ENCODE data around the gene CMTM5. TPM values are rescaled to one million over a fixed set of nuclear protein-coding genes. Genes with fewer than 3 reads are reported as not detected.
A peak's percentile ranks its signal among the peaks of the same experiment; 100 is the strongest.
"Not testable (repeated sequence)": the region's sequence is repeated elsewhere in the genome, so short reads cannot be mapped to it uniquely, and the experiment has no call there.

Gene CMTM5
- total and polyA plus RNA-seq, 5 donors: 0.36 to 13.9 (median 1.3) TPM

GRCh38 chr14:23380197-23380914 is 3.5 kb downstream of the CMTM5 start:
- H3K4me3 ChIP-seq (ENCODE audit: low read length): no peak overlapping the region
- whole genome bisulfite sequencing: 29% methylated on average over 16 of the region's 16 CpGs
- no peaks in the 10 kb centered on the region for H3K27me3 ChIP-seq (ENCODE audit: control insufficient read depth, insufficient read depth)
- H3K27ac ChIP-seq (ENCODE audit: low read length): peak overlapping the region; percentile 6
- intact Hi-C loops (cut with DNase I): loop anchor here in 1 of 4 donors (5.0 kb wide), 1 partner anchor 53 kb away; no protein-coding TSS in a partner anchor
- H3K4me1 ChIP-seq (ENCODE audit: control insufficient read depth, insufficient read depth, low read length): no peaks in the 10 kb centered on the region
- ATAC-seq: peak; percentile 2 to 6
- peak; percentile 42 to 80 (median 74) for DNase-seq
- no peaks in the 10 kb centered on the region for H3K9me3 ChIP-seq (ENCODE audit: control insufficient read depth, low read length)

GRCh38 chr14:23380976-23381375 is 4.1 kb downstream of the CMTM5 start:
- intact Hi-C loops (cut with DNase I): loop anchor here in 1 of 4 donors (5.0 kb wide), 1 partner anchor 54 kb away; no protein-coding TSS in a partner anchor
- 70% methylated on average over 4 of the region's 4 CpGs for WGBS
- H3K4me1 ChIP-seq (ENCODE audit: control insufficient read depth, insufficient read depth, low read length): no peaks in the 10 kb centered on the region
- no peak overlapping the region for H3K4me3 ChIP-seq (ENCODE audit: low read length)
- DNase-seq (peak in 1 of 3 donors; percentile 40), ATAC-seq (no peak)
- H3K27me3 ChIP-seq (ENCODE audit: control insufficient read depth, insufficient read depth): no peaks in the 10 kb centered on the region
- no peaks in the 10 kb centered on the region for H3K9me3 ChIP-seq (ENCODE audit: control insufficient read depth, low read length)
- peak overlapping the region; percentile 15 for H3K27ac ChIP-seq (ENCODE audit: low read length)

- H3K4me3 ChIP-seq (ENCODE audit: low read length): no peak overlapping the region
- intact Hi-C loops (cut with DNase I): loop anchor here in 1 of 4 donors (5.0 kb wide), 1 partner anchor 55 kb away; no protein-coding TSS in a partner anchor
- no peaks in the 10 kb centered on the region for H3K27me3 ChIP-seq (ENCODE audit: control insufficient read depth, insufficient read depth)
- WGBS: 37% methylated on average over 3 of the region's 3 CpGs
- peak overlapping the region; percentile 2 for H3K27ac ChIP-seq (ENCODE audit: low read length)
- no peak for ATAC-seq
- H3K9me3 ChIP-seq (ENCODE audit: control insufficient read depth, low read length): no peaks in the 10 kb centered on the region
- peak in 2 of 3 donors; percentile 25 to 47 for DNase-seq
- H3K4me1 ChIP-seq (ENCODE audit: control insufficient read depth, insufficient read depth, low read length): no peaks in the 10 kb centered on the region
Observed at GRCh38 chr14:23381871-23382270, 5.0 kb downstream of the CMTM5 start.

- no peaks in the 10 kb centered on the region for H3K4me1 ChIP-seq (ENCODE audit: control insufficient read depth, insufficient read depth, low read length)
- intact Hi-C loops (cut with DNase I): loop anchor here in 1 of 4 donors (5.0 kb wide), 1 partner anchor 55 kb away; no protein-coding TSS in a partner anchor
- no peaks in the 10 kb centered on the region for H3K9me3 ChIP-seq (ENCODE audit: control insufficient read depth, low read length)
- H3K27me3 ChIP-seq (ENCODE audit: control insufficient read depth, insufficient read depth): no peaks in the 10 kb centered on the region
- no peak overlapping the region for H3K4me3 ChIP-seq (ENCODE audit: low read length)
- peak overlapping the region; percentile 2 for H3K27ac ChIP-seq (ENCODE audit: low read length)
- WGBS: 86% methylated on average over 6 of the region's 6 CpGs
- DNase-seq (peak in 2 of 3 donors; percentile 57 to 65), ATAC-seq (no peak)
Observed at GRCh38 chr14:23382276-23382675, 5.4 kb downstream of the CMTM5 start.

- ATAC-seq: no peak
- Histone ChIP-seq H3K27ac (ENCODE audit: low read length) (peak overlapping the region; percentile 41), H3K4me3 (ENCODE audit: low read length) (no peak overlapping the region), H3K27me3 (ENCODE audit: control insufficient read depth, insufficient read depth) (no peaks in the 10 kb centered on the region), H3K9me3 (ENCODE audit: control insufficient read depth, low read length) (no peaks in the 10 kb centered on the region), H3K4me1 (ENCODE audit: control insufficient read depth, insufficient read depth, low read length) (no peaks in the 10 kb centered on the region)
- DNase-seq: peak in 2 of 3 donors; percentile 32 to 33
- intact Hi-C loops (cut with DNase I): loop anchor here in 1 of 4 donors (5.0 kb wide), 1 partner anchor 56 kb away; no protein-coding TSS in a partner anchor
- WGBS: 65% methylated on average over 10 of the region's 10 CpGs
Observed at GRCh38 chr14:23382731-23383440, 6.0 kb downstream of the CMTM5 start.

- intact Hi-C loops (cut with DNase I): loop anchor here in 1 of 4 donors (5.0 kb wide), 1 partner anchor 57 kb away; no protein-coding TSS in a partner anchor
- WGBS: 74% methylated on average over 29 of the region's 29 CpGs
- no peak for ATAC-seq
Observed at GRCh38 chr14:23384364-23385080, 7.7 kb downstream of the CMTM5 start.

GRCh38 chr14:23385244-23385641 is 8.4 kb downstream of the CMTM5 start:
- Histone ChIP-seq H3K27ac (ENCODE audit: low read length) (no peak overlapping the region), H3K27me3 (ENCODE audit: control insufficient read depth, insufficient read depth) (no peaks in the 10 kb centered on the region), H3K9me3 (ENCODE audit: control insufficient read depth, low read length) (no peaks in the 10 kb centered on the region), H3K4me3 (ENCODE audit: low read length) (no peak overlapping the region), H3K4me1 (ENCODE audit: control insufficient read depth, insufficient read depth, low read length) (no peaks in the 10 kb centered on the region)
- WGBS: 72% methylated on average over 2 of the region's 2 CpGs
- intact Hi-C loops (cut with DNase I): no loop called here
- ATAC-seq (no peak), DNase-seq (no peak)

More at GRCh38 chr14:23384364-23385080, 7.7 kb downstream of the CMTM5 start:
- Histone ChIP-seq H3K9me3 (ENCODE audit: control insufficient read depth, low read length) (no peaks in the 10 kb centered on the region), H3K4me1 (ENCODE audit: control insufficient read depth, insufficient read depth, low read length) (no peaks in the 10 kb centered on the region), H3K4me3 (ENCODE audit: low read length) (no peak overlapping the region), H3K27me3 (ENCODE audit: control insufficient read depth, insufficient read depth) (no peaks in the 10 kb centered on the region), H3K27ac (ENCODE audit: low read length) (no peak overlapping the region)
- peak in 2 of 3 donors; percentile 46 to 64 for DNase-seq

GRCh38 chr14:23385642-23386265 is 8.9 kb downstream of the CMTM5 start:
- no peak for ATAC-seq
- Histone ChIP-seq H3K27me3 (ENCODE audit: control insufficient read depth, insufficient read depth) (no peaks in the 10 kb centered on the region), H3K4me3 (ENCODE audit: low read length) (no peak overlapping the region), H3K4me1 (ENCODE audit: control insufficient read depth, insufficient read depth, low read length) (no peaks in the 10 kb centered on the region), H3K27ac (ENCODE audit: low read length) (no peak overlapping the region), H3K9me3 (ENCODE audit: control insufficient read depth, low read length) (no peaks in the 10 kb centered on the region)
- intact Hi-C loops (cut with DNase I): no loop called here
- peak in 2 of 3 donors; percentile 10 to 49 for DNase-seq
- 80% methylated on average over 18 of the region's 18 CpGs for WGBS

GRCh38 chr14:23386266-23386657 is 9.4 kb downstream of the CMTM5 start:
- peak; percentile 11 to 44 (median 41) for DNase-seq
- H3K4me3 ChIP-seq (ENCODE audit: low read length); H3K27ac ChIP-seq (ENCODE audit: low read length); ATAC-seq; H3K9me3 ChIP-seq (ENCODE audit: control insufficient read depth, low read length); intact Hi-C loops (cut with DNase I); H3K27me3 ChIP-seq (ENCODE audit: control insufficient read depth, insufficient read depth); H3K4me1 ChIP-seq (ENCODE audit: control insufficient read depth, insufficient read depth, low read length): not testable (repeated sequence)
- WGBS: 72% methylated on average over 17 of the region's 17 CpGs

GRCh38 chr14:23386999-23387398 is 10.2 kb downstream of the CMTM5 start:
- WGBS: 68% methylated on average over 1 of the region's 1 CpG
- no peak for DNase-seq
- H3K4me3 ChIP-seq (ENCODE audit: low read length): no peak overlapping the region
- no peak overlapping the region for H3K27ac ChIP-seq (ENCODE audit: low read length)
- no peaks in the 10 kb centered on the region for H3K9me3 ChIP-seq (ENCODE audit: control insufficient read depth, low read length)
- intact Hi-C loops (cut with DNase I): no loop called here
- no peaks in the 10 kb centered on the region for H3K27me3 ChIP-seq (ENCODE audit: control insufficient read depth, insufficient read depth)
- ATAC-seq: no peak
- no peaks in the 10 kb centered on the region for H3K4me1 ChIP-seq (ENCODE audit: control insufficient read depth, insufficient read depth, low read length)

Measured in right cardiac atrium (tissue), 5 donors.